K562 (cell line): Measurements from ENCODE around the gene MCAM. TPM values are rescaled to one million over a fixed set of nuclear protein-coding genes. Genes with fewer than 3 reads are reported as not detected.

Experiments
- ATAC-seq: fragments of 200-7000 bp; cut with Tn5 transposase; 3 replicates; pipeline ENCODE4 v1.9.1; 2020; ENCODE audit warnings: moderate library complexity
- BruUV-seq: library from RNA; stranded (reverse); fragments of 400-500 nt; replicated peaks from 2 replicates; lab custom pipeline; 2021; lab: Mats Ljungman, UMichigan
- CTCF ChIA-PET: fragments of 300-600 bp; formaldehyde crosslinking; extraction: SDS; loops from one replicate; lab custom pipeline; 2021; ENCODE audit warnings: low intra/inter-chr PET ratio; lab: Yijun Ruan, JAX
- POLR2A ChIA-PET: fragments of 300-600, 350-650 bp; sonication (Branson Sonifier 250); formaldehyde crosslinking; extraction: SDS; loops from one replicate; lab custom pipeline; 2021; ENCODE audit warnings: antibody characterized with exemption, inconsistent platforms; lab: Yijun Ruan, JAX
- DNase-seq, 4 experiments: peaks; one replicate each; pipeline versions ENCODE4 v3.0.0 to v3.0.0-alpha.2; 2011 to 2018; ENCODE audit warnings: low spot score in 3 of 4, mixed read lengths in 3 of 4; ENCODE audit errors: extremely low read depth in 1 of 4
- FAIRE-seq: peaks from 2 replicates; lab custom pipeline; 2011; peaks lifted over from hg19 to GRCh38; lab: Jason Lieb, UNC
- H2AFZ ChIP-seq: 2 replicates; pipeline ENCODE4 v1.6.0; 2011; ENCODE audit warnings: low read depth, low read length, control low read depth, inconsistent platforms
- H3K27ac ChIP-seq: fragments of 200-600 bp; 3 replicates; pipeline ENCODE4 v1.8.0; 2011; ENCODE audit warnings: low read depth, mild to moderate bottlenecking, control low read depth, inconsistent platforms, low read length, moderate library complexity, mixed read lengths; ENCODE audit errors: extremely low read depth
- H3K27me3 ChIP-seq, 2 experiments: fragments of 300-600 bp in 1 of 2; 2 replicates in 1 of 2; 3 replicates in 1 of 2; pipeline versions ENCODE4 v1.6.0 to v1.8.0; 2011; ENCODE audit warnings: inconsistent platforms in 2 of 2, low read length in 2 of 2, mild to moderate bottlenecking in 1 of 2, mixed read lengths in 1 of 2, moderate library complexity in 1 of 2; ENCODE audit not compliant: control insufficient read depth in 2 of 2, insufficient read depth in 2 of 2
- H3K36me3 ChIP-seq: fragments of 300-600 bp; 3 replicates; pipeline ENCODE4 v1.8.0; 2011; ENCODE audit warnings: mild to moderate bottlenecking, low read length, inconsistent platforms; ENCODE audit not compliant: control insufficient read depth, insufficient read depth
- H3K4me1 ChIP-seq, 2 experiments: fragments of 200-600 bp in 1 of 2; replicated peaks in 1 of 2; 2 replicates in 1 of 2; 3 replicates in 1 of 2; pipeline versions ENCODE4 v1.5.1 to v1.8.0; 2011; ENCODE audit warnings: inconsistent platforms in 2 of 2, low read length in 2 of 2, mild to moderate bottlenecking in 1 of 2, mixed read lengths in 1 of 2, moderate library complexity in 1 of 2; ENCODE audit not compliant: control insufficient read depth in 2 of 2, insufficient read depth in 2 of 2
- H3K4me2 ChIP-seq: 2 replicates; pipeline ENCODE4 v1.6.1; 2011; ENCODE audit warnings: low read length, control low read depth, inconsistent platforms, mixed read lengths; ENCODE audit not compliant: insufficient read depth
- H3K4me3 ChIP-seq: fragments of 200-600 bp; sonication (generic), shearing (Covaris generic); 2 replicates; pipeline ENCODE4 v1.5.1; 2016; ENCODE audit warnings: control low read depth, inconsistent platforms
- H3K79me2 ChIP-seq: fragments of 200-600 bp; 3 replicates; pipeline ENCODE4 v1.8.0; 2011; ENCODE audit warnings: low read length, inconsistent platforms; ENCODE audit not compliant: control insufficient read depth, insufficient read depth
- H3K9ac ChIP-seq, 2 experiments: 2 replicates each; pipeline versions ENCODE4 v1.6.0 to v1.6.1; 2011; ENCODE audit warnings: low read depth in 2 of 2, low read length in 2 of 2, control low read depth in 1 of 2, inconsistent platforms in 1 of 2, mild to moderate bottlenecking in 1 of 2, mixed read lengths in 1 of 2; ENCODE audit not compliant: insufficient read depth in 1 of 2
- H3K9me1 ChIP-seq: one replicate; pipeline ENCODE4 v1.6.0; 2011; ENCODE audit warnings: inconsistent platforms, mild to moderate bottlenecking, low read length, moderate library complexity; ENCODE audit not compliant: control insufficient read depth, insufficient read depth
- H3K9me3 ChIP-seq: replicated peaks from 2 replicates; pipeline ENCODE4 v1.5.1; 2011; ENCODE audit warnings: low read depth, low read length, inconsistent platforms; ENCODE audit not compliant: control insufficient read depth, insufficient read depth
- H4K20me1 ChIP-seq: replicated peaks from 2 replicates; pipeline ENCODE4 v1.6.1; 2011; ENCODE audit warnings: low read length, inconsistent platforms, mixed read lengths; ENCODE audit not compliant: control insufficient read depth, insufficient read depth
- CHD1 ChIP-seq: fragments of 200-600 bp; sonication (generic); IDR thresholded peaks from one replicate; pipeline ENCODE4 v1.6.1; 2012; ENCODE audit warnings: mild to moderate bottlenecking, moderate library complexity, low read length, inconsistent platforms
- ETV5 ChIP-seq: sonication (generic); formaldehyde crosslinking; IDR thresholded peaks from 2 replicates; pipeline ENCODE4 v1.4.0; 2020; ENCODE audit warnings: low read depth, mild to moderate bottlenecking, missing genetic modification reagents
- FOXJ3 ChIP-seq: sonication (generic); formaldehyde crosslinking; IDR thresholded peaks from 2 replicates; pipeline ENCODE4 v1.4.0; 2020; ENCODE audit warnings: mild to moderate bottlenecking, missing genetic modification reagents
- HCFC1 ChIP-seq: IDR thresholded peaks from 2 replicates; pipeline ENCODE4 v1.6.1; 2012; ENCODE audit warnings: low read depth, low read length, improper control_type of control experiment
- LCOR ChIP-seq: sonication (generic); formaldehyde crosslinking; IDR thresholded peaks from 2 replicates; pipeline ENCODE4 v1.8.0; 2022; ENCODE audit warnings: mild to moderate bottlenecking, missing genetic modification reagents
- MAFG ChIP-seq: fragments of 450-650 bp; conservative IDR thresholded peaks from 2 replicates; pipeline ENCODE4 v1.6.1; 2016; ENCODE audit warnings: missing genetic modification characterization, missing compliant biosample characterization
- PREB ChIP-seq: sonication (generic); formaldehyde crosslinking; IDR thresholded peaks from 2 replicates; pipeline ENCODE4 v1.8.1; 2023; ENCODE audit warnings: mild to moderate bottlenecking, missing genetic modification reagents
- RBFOX2 ChIP-seq: fragments of 200-400 bp; formaldehyde crosslinking; IDR thresholded peaks from 2 replicates; pipeline ENCODE4 v1.6.1; 2017; ENCODE audit warnings: low read depth, mild to moderate bottlenecking, low read length, moderate library complexity
- SRSF3 ChIP-seq: fragments of 200-400 bp; formaldehyde crosslinking; IDR thresholded peaks from 2 replicates; pipeline ENCODE4 v1.6.1; 2016; ENCODE audit warnings: mild to moderate bottlenecking, low read length, moderate library complexity; ENCODE audit not compliant: insufficient read depth
- TCF7L2 ChIP-seq: fragments of 150-350 bp; IDR thresholded peaks from 2 replicates; pipeline ENCODE4 v1.6.1; 2016; ENCODE audit warnings: low read depth, mild to moderate bottlenecking, low read length, moderate library complexity
- USF1 ChIP-seq: sonication (generic); formaldehyde crosslinking; IDR thresholded peaks from 2 replicates; pipeline ENCODE4 v1.9.0; 2022; ENCODE audit warnings: mild to moderate bottlenecking, missing genetic modification reagents
- ZFP1 ChIP-seq: fragments of 450-650 bp; formaldehyde crosslinking; IDR thresholded peaks from 2 replicates; pipeline ENCODE4 v1.4.0; 2020; ENCODE audit warnings: mild to moderate bottlenecking, mixed read lengths
- ZNF143 ChIP-seq: sonication (generic); formaldehyde crosslinking; IDR thresholded peaks from 2 replicates; pipeline ENCODE4 v1.9.0; 2022; ENCODE audit warnings: mild to moderate bottlenecking, missing genetic modification reagents
- ZNF212 ChIP-seq: fragments of 450-650 bp; formaldehyde crosslinking; IDR thresholded peaks from 2 replicates; pipeline ENCODE4 v1.4.0; 2020; ENCODE audit warnings: mild to moderate bottlenecking
- WGBS: fragments of 100-300 bp; shearing (Covaris generic); methylation state at CpG from one replicate; pipeline ENCODE4 v1.1.6; 2016; ENCODE audit warnings: low coverage, mixed read lengths; ENCODE audit not compliant: insufficient coverage; ENCODE audit errors: missing lambda C conversion rate; 5-methylcytosine and 5-hydroxymethylcytosine counted together
- in situ Hi-C: fragments of 300-500 bp; cut with MboI; formaldehyde crosslinking; loops from 4 replicates; pipeline ENCODE4 v1.15.0; 2018; ENCODE audit warnings: inconsistent platforms, mixed read lengths
- intact Hi-C: fragments of 100-400 bp; cut with micrococcal nuclease; formaldehyde crosslinking; loops from 2 replicates; pipeline ENCODE4 v1.14.2; 2022
- polyA plus RNA-seq, 8 experiments: library from polyadenylated mRNA; depleted of rRNA in 4 of 8; stranded (reverse) in 5 of 8; unstranded in 3 of 8; fragments of >200 nt; fragmentation: Nextera tagmentation in 2 of 8; fragmentation: Illumina TruSeq in 1 of 8; extraction: Ambion mirVana in 2 of 8; extraction: Trizol in 1 of 8; gene quantifications; 2 replicates each; pipeline versions ENCODE4 v1.2.1 to v1.2.3, GENCODE V29; 2011 to 2014; ENCODE audit warnings: inconsistent platforms in 1 of 8, missing spikeins in 1 of 8
- total RNA-seq, 7 experiments: library from RNA; depleted of rRNA in 6 of 7; stranded (reverse); fragments of >200 nt in 6 of 7; fragmentation: Illumina TruSeq in 2 of 7; extraction: Trizol in 2 of 7; gene quantifications; 2 replicates each; pipeline versions ENCODE4 v1.2.1 to v1.2.3, GENCODE V29; 2011 to 2021; ENCODE audit warnings: low replicate concordance in 1 of 7
- TF ChIP-seq, protein P1 (sequence below): IDR thresholded peaks from 3 replicates; pipeline ENCODE4 v1.6.1; 2011; ENCODE audit warnings: borderline replicate concordance, mild to moderate bottlenecking, moderate library complexity; ENCODE audit not compliant: insufficient read length; ENCODE audit errors: extremely low read depth

MCAM gene
- total and polyA plus RNA-seq, 9 of the 15 experiments (the other 6 are each of a cell fraction or from before 2014, with no cell fraction given), result 14.7 to 118 (median 53.6) TPM

DNA sequence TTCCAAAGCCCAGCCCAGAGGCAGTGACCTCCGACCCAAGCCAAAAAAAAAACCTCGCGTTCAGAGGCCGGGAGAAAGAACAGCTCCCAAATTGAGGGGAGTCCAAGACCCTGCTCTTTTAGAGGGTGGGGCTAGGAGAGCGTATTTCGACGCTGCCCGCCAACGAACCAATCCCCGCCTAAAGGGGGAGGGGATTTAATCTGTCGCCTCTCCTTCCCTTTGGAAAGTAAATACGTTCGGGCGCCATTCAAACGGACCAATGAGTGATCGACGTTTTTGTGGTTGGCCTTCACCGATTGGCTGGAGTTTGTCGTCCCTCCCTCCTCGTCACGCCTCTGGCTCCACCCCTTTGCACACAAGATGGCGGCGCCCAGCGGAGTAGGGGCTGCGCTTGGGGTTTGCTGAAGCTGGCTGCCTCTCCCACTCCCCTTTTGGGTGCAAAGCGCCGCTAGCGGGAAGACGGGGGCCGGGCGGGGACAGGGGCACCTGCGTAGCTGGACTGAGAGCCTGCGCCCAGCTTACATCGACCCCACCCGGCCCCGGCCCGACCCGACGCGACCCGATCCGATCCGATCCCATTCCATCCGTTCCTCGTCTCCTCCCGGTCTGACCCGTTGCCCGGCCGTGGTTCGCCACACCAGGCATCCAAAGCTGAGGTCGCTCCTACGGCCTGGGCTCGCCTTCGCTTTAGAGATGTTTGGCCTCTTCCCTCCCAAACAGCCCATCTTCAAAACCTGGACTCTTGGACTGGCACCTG is 17.4 kb upstream of the MCAM start, which contains the start of gene RNF26:
Gene RNF26 (plus strand): TSS at position 354 of the 757 bp plus-strand sequence. CDS start 596 bp downstream, outside the sequence.
- POLR2A ChIA-PET, result interaction anchor here (0.6 to 1.0 kb wide), 4 partner anchors 11 to 1612 kb away, joined by 4 to 6 read pairs (median 4); partner anchors contain the start of gene MCAM
- H3K4me3 ChIP-seq, result peak within 1 kb of the TSS; percentile 61
- no peaks in the 10 kb centered on the region for H3K9me1 ChIP-seq
- peak within 1 kb of the TSS; percentile 88 to 97 for H3K9ac ChIP-seq
- CTCF ChIA-PET, result no interaction called here
- H3K4me2 ChIP-seq, result peak within 1 kb of the TSS; percentile 95
- no peaks in the 10 kb centered on the region for H3K9me3 ChIP-seq
- peak; percentile 92 for ATAC-seq
- intact Hi-C loops, result no loop called here
- H3K27me3 ChIP-seq, result no peaks in the 10 kb centered on the region
- H4K20me1 ChIP-seq, result no peaks in the 10 kb centered on the region
- DNase-seq, result peak; percentile 98 to 100 (median 99)
- H3K36me3 ChIP-seq, result peaks cover 17% of the 10 kb centered on the region; the same call in 1 of the 3 replicates
- peak; percentile 100 for FAIRE-seq
- peaks cover 20 to 44% of the 10 kb centered on the region in 2 experiments; a peak in 4 of 5 replicates for H3K4me1 ChIP-seq
- WGBS, result 1% methylated on average over 42 of the region's 54 CpGs
- H3K79me2 ChIP-seq, result peaks cover 30% of the 10 kb centered on the region
- no TSS peak for BruUV-seq
- H3K27ac ChIP-seq, result peak within 1 kb of the TSS; percentile 76
- H2AFZ ChIP-seq, result peak within 1 kb of the TSS; percentile 93
- in situ Hi-C loops, result no loop called here
- TF ChIP-seq USF1 (CRISPR knock-in tag), result no peak
- no peak for TF ChIP-seq TCF7L2
- 0 out of 2 replicates have a peak, but pooled peaks have one; percentile 27 for TF ChIP-seq LCOR
- TF ChIP-seq FOXJ3 (CRISPR knock-in tag), result no peak
- TF ChIP-seq ETV5 (CRISPR knock-in tag), result no peak
- TF ChIP-seq, protein P1, sequence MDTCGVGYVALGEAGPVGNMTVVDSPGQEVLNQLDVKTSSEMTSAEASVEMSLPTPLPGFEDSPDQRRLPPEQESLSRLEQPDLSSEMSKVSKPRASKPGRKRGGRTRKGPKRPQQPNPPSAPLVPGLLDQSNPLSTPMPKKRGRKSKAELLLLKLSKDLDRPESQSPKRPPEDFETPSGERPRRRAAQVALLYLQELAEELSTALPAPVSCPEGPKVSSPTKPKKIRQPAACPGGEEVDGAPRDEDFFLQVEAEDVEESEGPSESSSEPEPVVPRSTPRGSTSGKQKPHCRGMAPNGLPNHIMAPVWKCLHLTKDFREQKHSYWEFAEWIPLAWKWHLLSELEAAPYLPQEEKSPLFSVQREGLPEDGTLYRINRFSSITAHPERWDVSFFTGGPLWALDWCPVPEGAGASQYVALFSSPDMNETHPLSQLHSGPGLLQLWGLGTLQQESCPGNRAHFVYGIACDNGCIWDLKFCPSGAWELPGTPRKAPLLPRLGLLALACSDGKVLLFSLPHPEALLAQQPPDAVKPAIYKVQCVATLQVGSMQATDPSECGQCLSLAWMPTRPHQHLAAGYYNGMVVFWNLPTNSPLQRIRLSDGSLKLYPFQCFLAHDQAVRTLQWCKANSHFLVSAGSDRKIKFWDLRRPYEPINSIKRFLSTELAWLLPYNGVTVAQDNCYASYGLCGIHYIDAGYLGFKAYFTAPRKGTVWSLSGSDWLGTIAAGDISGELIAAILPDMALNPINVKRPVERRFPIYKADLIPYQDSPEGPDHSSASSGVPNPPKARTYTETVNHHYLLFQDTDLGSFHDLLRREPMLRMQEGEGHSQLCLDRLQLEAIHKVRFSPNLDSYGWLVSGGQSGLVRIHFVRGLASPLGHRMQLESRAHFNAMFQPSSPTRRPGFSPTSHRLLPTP, result no peak
- no peak for TF ChIP-seq ZNF212 (CRISPR knock-in tag)
- peak; percentile 57 for TF ChIP-seq HCFC1
- no peak for TF ChIP-seq ZNF143 (CRISPR knock-in tag)
- TF ChIP-seq RBFOX2, result peak; percentile 88
- TF ChIP-seq CHD1, result no peak
- no peak for TF ChIP-seq MAFG (tag)
- no peak for TF ChIP-seq ZFP1
- TF ChIP-seq PREB, result no peak
- TF ChIP-seq SRSF3, result no peak
